Left lung (tissue), 10 donors: ENCODE results near the gene CENPV. TPM values are rescaled to one million over a fixed set of nuclear protein-coding genes. Genes with fewer than 3 reads are reported as not detected.

Experiments used
- ATAC-seq: fragments of 200-7000 bp; cut with Tn5 transposase; one replicate; pipeline ENCODE4 v1.9.1; 2020; ENCODE audit warnings: moderate library complexity
- DNase-seq, 4 donors: peaks; one replicate each; pipeline ENCODE4 v3.0.0-alpha.2; 2013 to 2020
- H3K27ac ChIP-seq, 2 donors: fragments of 200-600 bp; sonication (generic) in 1 of 2; one replicate each; pipeline versions ENCODE4 v1.5.0 to v1.8.0; 2020 to 2021
- H3K27me3 ChIP-seq, 2 donors: fragments of 200-600 bp; sonication (generic) in 1 of 2; one replicate each; pipeline versions ENCODE4 v1.5.0 to v1.8.0; 2020 to 2021
- H3K36me3 ChIP-seq, 2 donors: fragments of 200-600 bp; sonication (generic) in 1 of 2; one replicate each; pipeline versions ENCODE4 v1.5.0 to v1.8.0; 2020 to 2021
- H3K4me1 ChIP-seq, 2 donors: fragments of 200-600 bp; one replicate each; pipeline ENCODE4 v1.8.0; 2021
- H3K4me3 ChIP-seq, 2 donors: fragments of 200-600 bp; sonication (generic) in 1 of 2; one replicate each; pipeline versions ENCODE4 v1.5.0 to v1.8.0; 2020 to 2021; ENCODE audit warnings: mild to moderate bottlenecking in 1 of 2
- H3K9me3 ChIP-seq, 2 donors: fragments of 200-600 bp; sonication (generic) in 1 of 2; one replicate each; pipeline versions ENCODE4 v1.5.0 to v1.8.0; 2020 to 2021
- CTCF ChIP-seq, 2 donors: fragments of 200-600 bp; sonication (generic) in 1 of 2; IDR thresholded peaks; one replicate each; pipeline versions ENCODE4 v1.5.0 to v1.8.0; 2021; ENCODE audit warnings: antibody characterized with exemption in 2 of 2
- intact Hi-C, 2 donors: fragments of 100-400 bp; cut with DNase I; formaldehyde crosslinking; loops; one replicate each; pipeline versions ENCODE4 v1.11.2 to v1.14.2; 2022
- polyA plus RNA-seq, 6 donors: library from polyadenylated mRNA; unstranded; fragments of 120-200 nt; gene quantifications; one replicate each; pipeline ENCODE4 v1.2.1, GENCODE V29; 2013; ENCODE audit not compliant: insufficient read length in 6 of 6
- total RNA-seq, 2 donors: library from RNA; stranded (reverse); fragmentation: NEBNext Ultra II Directional; extraction: Animal tissue kit (Norgen Biotek cat#: 25700); gene quantifications; one replicate each; pipeline ENCODE4 v1.2.1, GENCODE V29; 2021
- donor health status: DM: no; HTN: yes; CAD: no.
- donor health status: DM: no; HTN: no; CAD: no.

CENPV gene
- total and polyA plus RNA-seq, 8 donors: 11.5 to 92.6 (median 76.4) TPM

- intact Hi-C loops: no loop called here
- ATAC-seq (no peak), DNase-seq (no peak)
- Histone ChIP-seq H3K27ac (no peak overlapping the region), H3K27me3 (no peaks in the 10 kb centered on the region), H3K4me1 (no peaks in the 10 kb centered on the region), H3K36me3 (peaks cover 0 to 17% of the 10 kb centered on the region in 2 donors), H3K9me3 (no peaks in the 10 kb centered on the region), H3K4me3 (no peak overlapping the region)
- TF ChIP-seq CTCF (IDR thresholded peaks at IDR 0.05): no peak
These were observed 10.3 kb downstream of the CENPV start for GRCh38 chr17:16342979-16343378.

DNA sequence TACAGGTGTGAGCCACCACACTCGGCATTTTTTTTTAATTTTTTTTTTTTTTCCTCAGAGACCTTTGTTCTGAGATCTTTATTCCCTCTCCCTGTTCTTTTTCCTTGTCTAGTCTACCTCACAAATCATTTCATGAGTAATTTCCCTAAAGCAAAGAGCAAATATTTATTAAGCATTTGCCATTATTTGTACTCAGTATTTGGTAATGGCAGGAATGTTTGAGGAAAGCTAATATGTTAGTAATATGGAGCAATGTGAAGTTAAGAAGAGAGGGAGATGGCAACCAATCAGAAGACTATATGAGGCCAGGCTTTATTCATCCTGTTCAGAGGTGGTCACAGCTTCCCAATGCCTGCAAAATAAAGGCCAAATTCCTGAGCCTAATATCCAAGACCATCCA, 13.3 kb downstream of the CENPV start:
- TF ChIP-seq CTCF (IDR thresholded peaks at IDR 0.05): no peak
- Histone ChIP-seq H3K4me3 (no peak overlapping the region), H3K27ac (no peak overlapping the region), H3K9me3 (no peaks in the 10 kb centered on the region), H3K27me3 (no peaks in the 10 kb centered on the region), H3K36me3 (peaks cover 0 to 17% of the 10 kb centered on the region in 2 donors), H3K4me1 (no peaks in the 10 kb centered on the region)
- ATAC-seq: no peak
- intact Hi-C loops: no loop called here
- no peak for DNase-seq

DNA sequence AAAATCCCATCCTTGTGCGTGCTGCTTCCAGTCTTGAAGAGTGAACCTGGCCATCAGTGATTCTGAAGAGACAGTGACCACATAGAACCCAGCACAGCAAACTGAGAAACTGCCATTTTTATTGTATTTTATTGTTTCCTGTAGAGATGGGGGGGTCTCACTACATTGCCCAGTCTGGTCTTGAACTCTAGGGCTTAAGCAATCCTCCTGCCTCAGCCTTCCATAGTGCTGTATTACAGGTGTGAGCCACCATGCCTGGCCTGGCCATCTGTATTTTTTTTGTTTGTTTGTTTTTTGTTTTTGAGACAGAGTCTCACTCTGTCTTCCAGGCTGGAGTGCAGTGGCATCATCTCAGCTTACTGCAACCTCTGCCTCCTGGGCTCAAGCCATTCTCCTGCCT, 13.9 kb downstream of the CENPV start:
- H3K27ac ChIP-seq: no peak overlapping the region
- ATAC-seq: no peak
- H3K27me3 ChIP-seq: no peaks in the 10 kb centered on the region
- peaks cover 0 to 17% of the 10 kb centered on the region in 2 donors for H3K36me3 ChIP-seq
- no peaks in the 10 kb centered on the region for H3K9me3 ChIP-seq
- intact Hi-C loops: no loop called here
- no peak for TF ChIP-seq CTCF (IDR thresholded peaks at IDR 0.05)
- no peaks in the 10 kb centered on the region for H3K4me1 ChIP-seq
- no peak for DNase-seq
- H3K4me3 ChIP-seq: no peak overlapping the region

DNA sequence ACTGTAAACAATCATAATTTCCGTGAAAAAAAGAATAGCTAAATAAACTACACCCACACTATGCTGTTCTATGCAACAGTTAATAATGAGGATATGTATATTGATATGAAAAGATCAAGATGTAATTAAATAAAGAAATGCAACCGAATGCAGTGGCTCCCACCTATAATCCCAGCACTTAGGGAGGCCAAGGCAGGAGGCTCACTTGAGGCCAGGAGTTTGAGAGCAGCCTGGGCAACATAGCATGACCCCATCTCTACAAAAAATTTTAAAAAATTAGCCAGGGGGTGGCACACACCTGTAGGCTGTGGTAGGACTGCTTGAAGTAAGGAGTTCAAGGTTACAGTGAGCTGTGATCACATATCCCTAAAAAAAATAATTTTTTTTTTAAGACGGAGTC, 14.9 kb downstream of the CENPV start:
- TF ChIP-seq CTCF (IDR thresholded peaks at IDR 0.05): no peak
- no peak for DNase-seq
- Histone ChIP-seq H3K27ac (no peak overlapping the region), H3K36me3 (peaks cover 0 to 11% of the 10 kb centered on the region in 2 donors), H3K9me3 (no peaks in the 10 kb centered on the region), H3K4me3 (no peak overlapping the region), H3K4me1 (no peaks in the 10 kb centered on the region), H3K27me3 (no peaks in the 10 kb centered on the region)
- intact Hi-C loops: no loop called here
- no peak for ATAC-seq

- H3K4me1 ChIP-seq: no peaks in the 10 kb centered on the region
- H3K36me3 ChIP-seq: peaks cover 0 to 22% of the 10 kb centered on the region in 2 donors
- intact Hi-C loops: no loop called here
- ATAC-seq (peak; percentile 96), DNase-seq (peak in 2 of 4 donors; percentile 25 to 45)
- no peak overlapping the region for H3K27ac ChIP-seq
- no peak for TF ChIP-seq CTCF (IDR thresholded peaks at IDR 0.05)
- H3K4me3 ChIP-seq: no peak overlapping the region
- no peaks in the 10 kb centered on the region for H3K9me3 ChIP-seq
- H3K27me3 ChIP-seq: no peaks in the 10 kb centered on the region
These were observed 23.6 kb downstream of the CENPV start for GRCh38 chr17:16329519-16330271.
